Activated CD4-positive, CD25-positive, alpha-beta regulatory T cell treated with anti-CD3 and anti-CD28 coated beads, Interleukin-2, amount 50 U/mL, for 16 hours (primary cell): ENCODE data around the gene LAT.

Experiments used
- DNase-seq: peaks from one replicate; pipeline ENCODE4 v3.0.0-alpha.2; 2020; ENCODE audit warnings: low read depth, low spot score

The LAT gene

GRCh38 chr16:29007730-29008593 is 23.1 kb downstream of the LAT start:
- DNase-seq, result peak; percentile 43

DNA sequence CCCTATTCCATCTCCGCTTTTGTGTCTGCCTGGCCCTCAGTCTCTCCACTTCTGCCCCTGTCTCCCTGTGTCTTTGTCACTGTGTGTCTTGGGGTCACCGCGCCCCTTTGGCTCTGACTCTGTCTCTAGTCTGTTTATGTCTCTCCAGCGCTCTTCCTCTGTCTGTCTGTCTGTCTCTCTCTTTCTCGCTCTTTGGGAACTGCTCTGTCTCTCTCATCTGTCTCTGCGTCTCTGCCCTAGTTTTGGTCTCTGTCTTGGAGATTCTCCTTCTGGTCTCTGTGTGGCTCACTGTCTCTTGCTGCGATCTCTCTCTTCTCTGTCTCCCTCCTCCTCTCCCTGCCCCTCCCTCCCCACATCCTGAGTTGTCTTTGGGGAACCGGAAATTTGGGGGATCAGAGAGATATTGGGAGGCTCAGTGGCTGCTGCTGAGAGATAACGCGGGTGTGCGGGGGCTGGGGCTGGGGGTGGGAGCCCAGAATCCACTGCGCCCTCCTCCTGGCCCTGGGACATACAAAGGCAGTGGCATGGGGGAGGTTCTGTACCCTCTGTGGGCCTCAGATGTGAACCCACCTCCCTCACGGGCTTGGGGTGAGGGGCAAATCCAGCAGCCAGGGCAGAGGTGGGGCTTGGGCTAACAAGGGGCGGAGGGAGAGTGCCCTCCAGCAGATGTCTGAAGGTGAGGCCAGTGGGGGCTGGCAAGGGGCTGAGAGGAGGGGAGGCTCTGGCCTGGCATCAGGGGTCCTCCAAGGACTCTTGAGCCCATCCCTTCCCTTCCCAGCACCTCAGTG is 24.4 kb downstream of the LAT start:
- no peak for DNase-seq

- DNase-seq, result no peak
Observed at GRCh38 chr16:29009838-29010166, 24.9 kb downstream of the LAT start.

DNA sequence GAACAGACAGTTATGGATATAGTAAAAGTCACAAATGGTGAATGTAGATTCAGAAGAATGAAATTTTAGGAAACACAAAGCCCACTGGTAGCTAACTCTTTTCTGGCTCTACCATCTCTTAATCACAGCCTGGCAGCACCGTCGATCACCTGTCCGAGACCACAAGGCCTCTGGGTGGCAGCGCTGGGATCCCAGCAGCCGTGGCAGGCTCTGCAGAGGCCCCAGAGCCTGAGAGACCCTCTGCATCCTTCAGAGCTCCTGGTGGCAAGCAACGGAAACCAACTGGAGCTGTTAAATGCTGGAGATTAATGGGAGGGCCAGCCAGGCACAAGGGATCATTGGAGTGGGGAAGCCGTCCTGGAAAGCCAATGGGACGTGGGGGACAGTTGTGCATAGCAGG is 26.3 kb downstream of the LAT start:
- DNase-seq, result no peak

DNA sequence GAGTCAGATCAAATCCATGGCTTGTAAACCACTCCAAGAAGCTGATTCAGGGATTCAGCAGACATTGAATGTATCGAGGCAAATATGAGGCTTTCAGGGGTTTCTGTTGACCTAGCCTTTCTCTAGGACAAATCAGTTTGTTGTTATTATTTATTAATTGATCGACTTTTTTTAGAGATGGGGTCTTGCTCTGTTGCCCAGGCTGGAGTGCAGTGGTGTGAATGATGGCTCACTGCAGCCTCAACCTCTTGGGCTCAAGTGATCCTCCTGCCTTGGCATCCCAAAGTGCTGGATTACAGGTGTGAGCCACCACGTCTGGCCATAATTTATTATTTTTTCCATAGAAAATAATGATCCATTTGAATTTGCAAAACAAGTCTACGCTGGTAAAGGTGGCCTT is 27.0 kb downstream of the LAT start:
- no peak for DNase-seq

- DNase-seq, result no peak
Observed at GRCh38 chr16:29012913-29013553, 28.2 kb downstream of the LAT start.

DNA sequence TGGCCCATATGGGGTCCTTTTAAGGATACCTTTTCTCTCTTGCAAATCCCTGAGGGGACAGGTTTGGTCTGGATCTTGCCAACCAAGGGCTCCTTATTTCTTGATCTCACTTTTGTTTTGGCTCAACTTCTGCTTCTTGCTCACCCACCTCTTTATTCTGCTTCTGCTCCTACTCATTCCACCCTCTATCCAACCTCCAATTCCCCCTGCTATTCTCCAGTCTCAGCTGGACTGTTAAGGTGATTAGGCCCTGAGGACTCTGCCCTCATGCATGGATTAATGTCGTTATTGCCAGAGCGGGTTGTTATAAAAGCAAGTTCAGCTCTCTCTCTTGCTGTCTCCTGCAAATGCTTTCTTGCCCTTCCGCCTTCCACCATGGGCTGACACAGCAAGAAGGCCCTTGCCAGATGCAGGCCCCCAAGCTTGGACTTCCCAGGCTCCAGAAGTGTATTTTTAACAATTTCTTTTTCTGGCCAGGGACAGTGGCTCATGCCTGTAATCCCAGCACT is 29.8 kb downstream of the LAT start:
- no peak for DNase-seq

GRCh38 chr16:29022196-29022595 is 37.3 kb downstream of the LAT start:
- DNase-seq, result no peak

DNA sequence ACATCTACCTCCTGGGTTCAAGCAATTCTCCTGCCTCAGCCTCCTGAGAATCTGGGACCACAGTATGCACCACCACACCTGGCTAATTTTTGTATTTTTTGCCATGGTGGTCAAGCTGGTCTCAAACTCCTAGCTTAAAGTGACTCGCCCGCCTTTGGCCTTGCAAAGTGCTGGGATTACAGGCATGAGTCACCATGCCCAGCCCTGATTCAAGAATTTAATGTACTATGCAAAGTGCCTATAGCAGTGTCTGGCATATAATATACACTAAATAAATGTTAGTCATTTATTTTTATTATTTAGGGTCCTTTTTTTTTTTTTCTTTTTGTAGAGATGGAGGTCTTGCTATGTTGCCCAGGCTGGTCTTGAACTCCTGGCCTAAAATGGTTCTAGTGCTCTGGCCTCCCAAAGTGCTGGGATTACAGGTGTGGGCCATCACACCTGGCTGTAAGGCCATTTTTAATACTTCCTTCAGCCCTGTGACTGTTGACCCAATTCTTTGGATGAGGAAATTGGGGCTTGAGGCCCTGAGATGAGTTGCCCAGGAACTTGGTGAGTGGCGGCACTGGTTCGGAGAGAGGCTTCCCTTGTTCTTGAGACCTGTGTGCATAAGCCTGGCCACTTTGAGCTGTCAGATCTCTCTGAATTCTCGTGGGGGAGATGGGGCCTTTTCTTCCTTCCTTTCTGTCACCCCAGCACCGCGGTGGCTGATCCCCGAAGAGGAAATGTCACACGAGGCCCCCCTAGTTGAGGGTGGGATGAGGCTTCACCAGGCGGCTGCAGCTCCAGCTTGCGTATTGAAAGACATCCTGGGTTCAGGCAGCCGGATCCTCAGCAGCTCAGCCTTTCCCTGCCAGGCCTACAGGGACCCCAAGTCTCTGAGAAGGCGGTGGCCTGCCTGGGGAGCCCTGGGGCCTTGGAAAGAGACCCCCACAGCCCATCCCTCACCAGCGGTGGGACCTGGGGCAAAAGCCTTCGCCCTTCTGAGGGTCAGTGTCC is 38.7 kb downstream of the LAT start:
- DNase-seq, result no peak

DNA sequence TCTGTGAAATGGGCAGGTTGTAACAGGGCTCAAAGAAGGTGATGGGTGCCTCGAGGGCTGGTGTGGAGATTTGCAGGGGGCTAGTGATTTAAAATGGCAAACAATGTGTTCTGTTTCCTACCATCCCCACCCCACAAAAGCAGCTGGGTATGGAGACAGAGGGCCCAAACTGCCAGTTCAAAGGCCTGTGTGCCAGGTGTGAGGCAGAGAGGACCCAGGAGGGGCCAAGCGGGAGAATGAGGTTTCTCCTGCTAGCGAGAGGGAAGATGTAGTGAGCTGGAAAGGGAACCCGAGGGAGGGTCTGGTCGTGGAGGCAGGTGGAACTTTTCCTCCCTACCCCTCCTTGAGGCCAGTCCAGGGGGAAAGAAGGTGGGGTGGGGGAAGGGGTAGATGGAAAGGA is 39.4 kb downstream of the LAT start:
- no peak for DNase-seq

DNA sequence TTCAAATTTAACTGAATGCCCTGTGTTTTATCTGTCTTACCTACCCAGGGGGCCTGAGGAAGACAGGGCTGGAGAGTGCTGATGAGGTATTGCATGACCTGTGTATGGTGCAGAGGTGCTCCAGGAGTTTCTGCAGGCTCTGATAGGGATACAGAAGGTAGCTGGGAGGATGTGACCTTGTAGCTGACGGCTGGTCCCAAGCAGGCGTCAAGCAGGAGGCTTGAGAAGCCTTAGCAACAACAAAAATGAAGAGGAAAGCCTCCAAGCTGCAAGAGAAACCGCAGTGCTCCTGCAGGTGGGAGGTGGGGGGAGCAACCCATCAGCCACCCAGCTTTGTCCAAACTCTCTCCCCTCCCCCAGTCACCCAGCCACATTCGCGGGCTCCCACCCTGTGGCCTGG is 40.4 kb downstream of the LAT start:
- DNase-seq, result no peak

GRCh38 chr16:29025735-29026134 is 40.9 kb downstream of the LAT start:
- no peak for DNase-seq

DNA sequence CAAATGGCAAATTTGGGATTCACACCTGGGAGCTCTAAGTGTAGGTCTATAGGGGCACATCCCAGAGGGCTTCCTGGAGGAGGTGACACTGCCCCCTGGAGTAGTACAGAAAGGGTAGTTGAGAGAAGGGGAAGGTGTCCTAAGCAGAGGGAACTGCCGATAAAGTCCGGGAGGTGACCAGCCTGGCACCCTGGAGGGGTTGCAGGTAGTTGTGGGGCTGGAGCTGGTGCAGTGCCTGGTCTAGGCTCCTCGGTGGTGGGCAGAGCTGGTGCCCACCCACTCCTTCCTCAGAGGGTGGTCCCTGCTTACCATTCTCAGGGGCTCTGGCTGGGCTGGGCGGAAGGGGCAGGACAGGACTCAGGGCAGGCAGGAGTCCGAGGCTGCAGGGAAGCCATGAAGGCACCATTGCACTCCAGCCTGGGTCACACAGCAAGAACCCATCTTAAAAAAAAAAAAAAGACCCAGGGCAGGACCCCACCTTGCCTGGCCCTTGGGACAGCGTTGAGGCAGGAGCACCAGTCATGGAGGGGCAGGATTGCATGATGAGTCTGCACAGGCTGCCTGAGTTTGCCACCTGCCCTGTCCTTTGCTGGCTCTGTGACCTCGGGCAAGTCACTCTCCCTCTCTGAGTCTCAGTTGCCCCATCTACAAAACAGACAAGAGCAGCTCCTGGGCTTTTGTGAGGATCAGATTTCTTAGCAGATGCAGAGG is 43.8 kb downstream of the LAT start:
- no peak for DNase-seq

- peak; percentile 67 for DNase-seq
Observed at GRCh38 chr16:29029168-29029994, 44.5 kb downstream of the LAT start.

DNA sequence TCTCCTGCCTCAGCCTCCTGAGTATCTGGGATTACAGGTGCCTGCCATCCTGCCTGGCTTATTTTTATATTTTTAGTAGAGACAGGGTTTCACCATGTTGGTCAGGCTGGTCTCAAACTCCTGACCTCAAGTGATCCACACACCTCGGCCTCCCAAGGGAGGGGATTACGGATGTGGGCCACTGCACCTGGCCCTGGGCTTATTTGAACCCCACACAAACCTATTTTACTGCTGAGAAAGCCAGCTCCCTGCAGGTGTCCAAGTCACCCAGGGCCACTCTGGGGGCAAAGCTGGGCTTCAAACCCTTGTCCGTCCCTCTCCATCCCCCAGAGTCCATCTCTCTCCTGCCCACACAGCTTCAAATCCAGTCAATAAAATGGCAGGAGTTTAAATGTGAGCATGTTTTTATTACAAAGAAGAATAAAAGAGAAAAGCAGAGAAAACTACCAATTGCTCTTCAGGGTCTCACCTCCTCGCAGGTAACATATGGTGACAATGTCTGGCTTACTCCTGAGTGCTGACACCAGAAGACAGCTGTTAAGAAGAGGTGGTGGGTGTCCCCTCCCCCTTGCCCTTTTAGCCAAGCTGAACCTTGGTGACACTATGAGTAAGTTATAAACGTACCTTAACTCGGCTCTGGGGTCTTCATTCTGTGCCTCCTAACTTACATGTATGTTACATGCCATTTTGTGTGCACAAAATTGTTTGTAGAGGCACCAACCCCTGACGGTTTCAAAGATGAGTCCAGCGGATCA is 45.4 kb downstream of the LAT start:
- no peak for DNase-seq
